ENCODE results near the gene PAPSS2. TPM values are rescaled to one million over a fixed set of nuclear protein-coding genes. Genes with fewer than 3 reads are reported as not detected.

Gene PAPSS2
- total and polyA plus RNA-seq, 2 donors (not counting 1 experiment from before 2014, with no cell fraction given): 102 to 286 TPM

GRCh38 chr10:87613751-87614150 is 45.9 kb upstream of the PAPSS2 start:
- H3K4me3 ChIP-seq (replicated peaks in 1 of 4; ENCODE audit: control extremely low read depth in 1 of 4, insufficient read depth in 1 of 4, low read depth in 3 of 4, low read length in 4 of 4): no peak overlapping the region
- TF ChIP-seq, protein P1, sequence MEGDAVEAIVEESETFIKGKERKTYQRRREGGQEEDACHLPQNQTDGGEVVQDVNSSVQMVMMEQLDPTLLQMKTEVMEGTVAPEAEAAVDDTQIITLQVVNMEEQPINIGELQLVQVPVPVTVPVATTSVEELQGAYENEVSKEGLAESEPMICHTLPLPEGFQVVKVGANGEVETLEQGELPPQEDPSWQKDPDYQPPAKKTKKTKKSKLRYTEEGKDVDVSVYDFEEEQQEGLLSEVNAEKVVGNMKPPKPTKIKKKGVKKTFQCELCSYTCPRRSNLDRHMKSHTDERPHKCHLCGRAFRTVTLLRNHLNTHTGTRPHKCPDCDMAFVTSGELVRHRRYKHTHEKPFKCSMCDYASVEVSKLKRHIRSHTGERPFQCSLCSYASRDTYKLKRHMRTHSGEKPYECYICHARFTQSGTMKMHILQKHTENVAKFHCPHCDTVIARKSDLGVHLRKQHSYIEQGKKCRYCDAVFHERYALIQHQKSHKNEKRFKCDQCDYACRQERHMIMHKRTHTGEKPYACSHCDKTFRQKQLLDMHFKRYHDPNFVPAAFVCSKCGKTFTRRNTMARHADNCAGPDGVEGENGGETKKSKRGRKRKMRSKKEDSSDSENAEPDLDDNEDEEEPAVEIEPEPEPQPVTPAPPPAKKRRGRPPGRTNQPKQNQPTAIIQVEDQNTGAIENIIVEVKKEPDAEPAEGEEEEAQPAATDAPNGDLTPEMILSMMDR (conservative IDR thresholded peaks at IDR 0.05 in 1 of 2, IDR thresholded peaks at IDR 0.05 in 1 of 2; ENCODE audit: low read depth in 1 of 2, low read length in 2 of 2): no peak
- no peak for TF ChIP-seq EZH2 (IDR thresholded peaks at IDR 0.05; ENCODE audit: low read length, missing control alignments)
- no peaks in the 10 kb centered on the region for H3K27me3 ChIP-seq (ENCODE audit: control insufficient read depth, insufficient read depth, low read length)
- no peak overlapping the region for H3K4me2 ChIP-seq (ENCODE audit: extremely low read depth, insufficient read depth, low read length)
- no peak overlapping the region for H3K27ac ChIP-seq (ENCODE audit: insufficient read depth, low read length)
- H3K9me3 ChIP-seq (ENCODE audit: control insufficient read depth, insufficient read depth, low read depth, low read length): no peaks in the 10 kb centered on the region
- no peak overlapping the region for H2AFZ ChIP-seq (ENCODE audit: low read length)
- no peaks in the 10 kb centered on the region for H3K36me3 ChIP-seq (ENCODE audit: control insufficient read depth, insufficient read depth, low read length)
- no peaks in the 10 kb centered on the region for H4K20me1 ChIP-seq (ENCODE audit: control insufficient read depth, extremely low read depth, insufficient read depth, low read length)
- no peaks in the 10 kb centered on the region for H3K4me1 ChIP-seq (ENCODE audit: control insufficient read depth, extremely low read depth, insufficient read depth, low read length)
- H3K79me2 ChIP-seq (ENCODE audit: control insufficient read depth, insufficient read depth, low read length): no peaks in the 10 kb centered on the region
- H3K9ac ChIP-seq (ENCODE audit: insufficient read depth, low read length): no peak overlapping the region
- no peak for DNase-seq (ENCODE audit: low read depth in 2 of 2)

GRCh38 chr10:87615856-87616255 is 43.8 kb upstream of the PAPSS2 start:
- Histone ChIP-seq H4K20me1 (ENCODE audit: control insufficient read depth, extremely low read depth, insufficient read depth, low read length) (no peaks in the 10 kb centered on the region), H3K9me3 (ENCODE audit: control insufficient read depth, insufficient read depth, low read depth, low read length) (no peaks in the 10 kb centered on the region), H3K79me2 (ENCODE audit: control insufficient read depth, insufficient read depth, low read length) (no peaks in the 10 kb centered on the region), H3K36me3 (ENCODE audit: control insufficient read depth, insufficient read depth, low read length) (no peaks in the 10 kb centered on the region), H3K4me2 (ENCODE audit: extremely low read depth, insufficient read depth, low read length) (no peak overlapping the region), H3K4me3 (replicated peaks in 1 of 4; ENCODE audit: control extremely low read depth in 1 of 4, insufficient read depth in 1 of 4, low read depth in 3 of 4, low read length in 4 of 4) (no peak overlapping the region), H3K4me1 (ENCODE audit: control insufficient read depth, extremely low read depth, insufficient read depth, low read length) (no peaks in the 10 kb centered on the region), H3K27ac (ENCODE audit: insufficient read depth, low read length) (no peak overlapping the region), H3K27me3 (ENCODE audit: control insufficient read depth, insufficient read depth, low read length) (no peaks in the 10 kb centered on the region), H2AFZ (ENCODE audit: low read length) (no peak overlapping the region), H3K9ac (ENCODE audit: insufficient read depth, low read length) (no peak overlapping the region)
- DNase-seq (ENCODE audit: low read depth in 2 of 2): no peak
- TF ChIP-seq EZH2 (IDR thresholded peaks at IDR 0.05; ENCODE audit: low read length, missing control alignments): no peak
- TF ChIP-seq, protein P1 (conservative IDR thresholded peaks at IDR 0.05 in 1 of 2, IDR thresholded peaks at IDR 0.05 in 1 of 2; ENCODE audit: low read depth in 1 of 2, low read length in 2 of 2): no peak

DNA sequence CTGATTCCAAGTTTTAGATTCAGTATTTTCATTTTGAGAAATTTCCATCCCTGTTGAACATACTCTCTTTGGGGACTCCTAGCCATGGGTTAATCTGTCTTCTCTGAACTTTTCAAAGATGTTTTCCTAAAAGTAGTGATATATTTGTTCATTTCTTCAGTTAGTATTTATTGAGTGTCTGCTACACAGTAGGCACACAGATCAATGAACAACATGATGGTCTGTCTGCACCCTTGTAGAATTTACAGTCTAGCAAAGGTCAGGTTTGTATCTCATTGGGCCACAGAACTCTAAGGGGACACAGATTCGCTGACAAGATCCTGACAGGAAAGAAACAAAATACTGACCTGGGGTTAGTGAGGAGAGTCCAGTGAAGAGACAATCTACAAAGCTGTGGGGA is 42.2 kb upstream of the PAPSS2 start:
- H3K9me3 ChIP-seq (ENCODE audit: control insufficient read depth, insufficient read depth, low read depth, low read length): no peaks in the 10 kb centered on the region
- H3K4me3 ChIP-seq (replicated peaks in 1 of 4; ENCODE audit: control extremely low read depth in 1 of 4, insufficient read depth in 1 of 4, low read depth in 3 of 4, low read length in 4 of 4): no peak overlapping the region
- no peaks in the 10 kb centered on the region for H3K27me3 ChIP-seq (ENCODE audit: control insufficient read depth, insufficient read depth, low read length)
- H3K4me1 ChIP-seq (ENCODE audit: control insufficient read depth, extremely low read depth, insufficient read depth, low read length): no peaks in the 10 kb centered on the region
- no peaks in the 10 kb centered on the region for H4K20me1 ChIP-seq (ENCODE audit: control insufficient read depth, extremely low read depth, insufficient read depth, low read length)
- no peak overlapping the region for H3K9ac ChIP-seq (ENCODE audit: insufficient read depth, low read length)
- no peak overlapping the region for H3K4me2 ChIP-seq (ENCODE audit: extremely low read depth, insufficient read depth, low read length)
- H3K36me3 ChIP-seq (ENCODE audit: control insufficient read depth, insufficient read depth, low read length): no peaks in the 10 kb centered on the region
- DNase-seq (ENCODE audit: low read depth in 2 of 2): no peak
- no peaks in the 10 kb centered on the region for H3K79me2 ChIP-seq (ENCODE audit: control insufficient read depth, insufficient read depth, low read length)
- H2AFZ ChIP-seq (ENCODE audit: low read length): no peak overlapping the region
- TF ChIP-seq, protein P1 (conservative IDR thresholded peaks at IDR 0.05 in 1 of 2, IDR thresholded peaks at IDR 0.05 in 1 of 2; ENCODE audit: low read depth in 1 of 2, low read length in 2 of 2): no peak
- no peak for TF ChIP-seq EZH2 (IDR thresholded peaks at IDR 0.05; ENCODE audit: low read length, missing control alignments)
- H3K27ac ChIP-seq (ENCODE audit: insufficient read depth, low read length): no peak overlapping the region
